Activated T-cell treated with anti-CD3 and anti-CD28 coated beads, Interleukin-2, amount 50 U/mL, for 4 hours (primary cell): Measurements from ENCODE around the gene ZNF626. TPM values are rescaled to one million over a fixed set of nuclear protein-coding genes. Genes with fewer than 3 reads are reported as not detected.

Experiments
- ATAC-seq, 2 donors: fragments of 200-7000 bp; cut with Tn5 transposase; one replicate each; pipeline ENCODE4 v1.10.0; 2021
- DNase-seq: peaks from one replicate; pipeline ENCODE4 v3.0.0-alpha.2; 2020
- H3K27me3 Mint-ChIP-seq: one replicate; pipeline ENCODE4 v1.8.0; 2021; ENCODE audit warnings: low read depth, mixed read lengths
- H3K36me3 Mint-ChIP-seq: one replicate; pipeline ENCODE4 v1.8.0; 2022; ENCODE audit warnings: mixed read lengths; ENCODE audit not compliant: insufficient read depth
- H3K4me1 Mint-ChIP-seq: one replicate; pipeline ENCODE4 v1.8.0; 2021; ENCODE audit warnings: low read depth, mixed read lengths
- H3K4me3 Mint-ChIP-seq: one replicate; pipeline ENCODE4 v1.8.0; 2021; ENCODE audit warnings: mild to moderate bottlenecking, moderate library complexity, mixed read lengths
- H3K9me3 Mint-ChIP-seq: one replicate; pipeline ENCODE4 v1.8.0; 2021; ENCODE audit warnings: mixed read lengths
- total RNA-seq, 3 donors: library from RNA; stranded (reverse); gene quantifications; one replicate each; pipeline ENCODE4 v1.2.1, GENCODE V29; 2021

The ZNF626 gene
- total RNA-seq, 3 donors from 2014 or later, result 6.1 to 7.2 (median 6.7) TPM

- no peak for DNase-seq
- no peak for ATAC-seq
- Mint-ChIP-seq H3K9me3 (peaks cover 33% of the 10 kb centered on the region), H3K27me3 (no peaks in the 10 kb centered on the region), H3K4me1 (peaks cover 6% of the 10 kb centered on the region), H3K36me3 (peaks cover 2% of the 10 kb centered on the region), H3K4me3 (no peak overlapping the region)
These were observed 53.4 kb downstream of the ZNF626 start for GRCh38 chr19:20607943-20608342.

Other genes with a start within 250 kb of the ZNF626 start
- gene ZNF737, start 95.8 kb downstream of the ZNF626 start, total RNA-seq, result 1 to 10 TPM; 5.4 to 6.4 (median 5.7) TPM
- gene ZNF66, start 114.7 kb upstream of the ZNF626 start, total RNA-seq, result 1 to 10 TPM; 4.5 to 6.1 (median 4.7) TPM